GM20000 (cell line): ENCODE data around the gene IPO4.

Source experiments
- DNase-seq: peaks from one replicate; pipeline ENCODE4 v3.0.0; 2012; ENCODE audit warnings: low spot score
- CTCF ChIP-seq: IDR thresholded peaks from 2 replicates; pipeline ENCODE4 v1.5.1; 2012; ENCODE audit warnings: mild to moderate bottlenecking, control low read depth; ENCODE audit errors: extremely low read depth, missing control alignments

Gene IPO4

GRCh38 chr14:24188251-24189058 lies at the start of gene IPO4:
TSS of gene IPO4 (minus strand) at chr14:24188816. CDS start at chr14:24188787, 29 bp downstream.
- TF ChIP-seq CTCF, result no peak
- peak; percentile 98 for DNase-seq

- DNase-seq, result no peak
- no peak for TF ChIP-seq CTCF
Measured at GRCh38 chr14:24238123-24238522, 49.5 kb upstream of the IPO4 start.

- DNase-seq, result no peak
- no peak for TF ChIP-seq CTCF
Measured at GRCh38 chr14:24237463-24237955, 48.9 kb upstream of the IPO4 start.

- no peak for DNase-seq
Measured at GRCh38 chr14:24236689-24237462, 48.3 kb upstream of the IPO4 start.

GRCh38 chr14:24235804-24236688 lies 47.4 kb upstream of the IPO4 start:
- no peak for TF ChIP-seq CTCF
- no peak for DNase-seq

More at GRCh38 chr14:24236689-24237462, 48.3 kb upstream of the IPO4 start:
- no peak for TF ChIP-seq CTCF

GRCh38 chr14:24234095-24235005 lies 45.7 kb upstream of the IPO4 start:
- DNase-seq, result no peak
- no peak for TF ChIP-seq CTCF
